HUES48 (cell line): ENCODE results near the gene HPD.

Experiments used
- H3K27ac ChIP-seq: one replicate; pipeline ENCODE4 v1.7.0; 2013; ENCODE audit warnings: low read depth, low read length, inconsistent platforms
- H3K27me3 ChIP-seq: 2 replicates; pipeline ENCODE4 v1.6.1; 2013; ENCODE audit warnings: mild to moderate bottlenecking, low read length; ENCODE audit not compliant: control insufficient read depth, insufficient read depth
- H3K36me3 ChIP-seq: 2 replicates; pipeline ENCODE4 v1.6.1; 2013; ENCODE audit warnings: low read length; ENCODE audit not compliant: control insufficient read depth, insufficient read depth
- H3K4me1 ChIP-seq: 2 replicates; pipeline ENCODE4 v1.6.1; 2013; ENCODE audit warnings: mild to moderate bottlenecking, low read length; ENCODE audit not compliant: control insufficient read depth, insufficient read depth
- H3K4me3 ChIP-seq: 2 replicates; pipeline ENCODE4 v1.5.1; 2013; ENCODE audit warnings: mild to moderate bottlenecking, low read depth, low read length
- H3K9ac ChIP-seq: 2 replicates; pipeline ENCODE4 v1.6.1; 2013; ENCODE audit warnings: mild to moderate bottlenecking, low read depth, low read length, moderate library complexity
- H3K9me3 ChIP-seq: 2 replicates; pipeline ENCODE4 v1.6.1; 2013; ENCODE audit warnings: low read length; ENCODE audit not compliant: control insufficient read depth, insufficient read depth

The HPD gene

GRCh38 chr12:121816925-121817647, 41.6 kb downstream of the HPD start:
- no peak overlapping the region for H3K9ac ChIP-seq

DNA sequence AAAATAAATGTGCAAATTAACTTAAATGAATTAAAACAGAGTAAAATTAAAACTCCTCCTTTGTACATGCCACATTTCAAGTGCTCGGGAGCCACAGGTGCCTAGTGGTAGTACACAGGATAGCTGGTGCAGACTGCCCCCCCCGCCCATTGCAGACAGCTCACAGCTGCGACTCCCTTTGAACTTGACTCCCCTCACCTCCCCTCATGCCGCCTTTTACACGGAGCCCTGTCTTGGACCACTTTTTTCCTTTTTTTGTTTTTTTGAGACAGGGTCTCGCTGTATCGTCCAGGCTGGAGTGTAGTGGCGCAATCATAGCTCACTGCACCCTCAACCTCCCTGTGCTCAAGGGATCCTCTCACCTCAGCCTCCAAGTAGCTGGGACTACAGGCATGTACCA, 43.4 kb downstream of the HPD start:
- Histone ChIP-seq H3K36me3 (peaks cover 65% of the 10 kb centered on the region), H3K27me3 (no peaks in the 10 kb centered on the region), H3K4me1 (peaks cover 13% of the 10 kb centered on the region), H3K9me3 (no peaks in the 10 kb centered on the region), H3K4me3 (no peak overlapping the region), H3K9ac (no peak overlapping the region), H3K27ac (no peak overlapping the region)

More at GRCh38 chr12:121816925-121817647, 41.6 kb downstream of the HPD start:
- H3K4me3 ChIP-seq: no peak overlapping the region
- no peak overlapping the region for H3K27ac ChIP-seq
- H3K36me3 ChIP-seq: peaks cover 68% of the 10 kb centered on the region
- 0 out of 2 replicates have a peak, but pooled peaks cover 3% of the 10 kb centered on the region for H3K4me1 ChIP-seq
- no peaks in the 10 kb centered on the region for H3K9me3 ChIP-seq
- no peaks in the 10 kb centered on the region for H3K27me3 ChIP-seq

GRCh38 chr12:121814429-121815119, 44.1 kb downstream of the HPD start:
- Histone ChIP-seq H3K27ac (no peak overlapping the region), H3K4me1 (peaks cover 13% of the 10 kb centered on the region), H3K27me3 (no peaks in the 10 kb centered on the region), H3K36me3 (peaks cover 65% of the 10 kb centered on the region), H3K9ac (no peak overlapping the region), H3K4me3 (no peak overlapping the region), H3K9me3 (no peaks in the 10 kb centered on the region)

DNA sequence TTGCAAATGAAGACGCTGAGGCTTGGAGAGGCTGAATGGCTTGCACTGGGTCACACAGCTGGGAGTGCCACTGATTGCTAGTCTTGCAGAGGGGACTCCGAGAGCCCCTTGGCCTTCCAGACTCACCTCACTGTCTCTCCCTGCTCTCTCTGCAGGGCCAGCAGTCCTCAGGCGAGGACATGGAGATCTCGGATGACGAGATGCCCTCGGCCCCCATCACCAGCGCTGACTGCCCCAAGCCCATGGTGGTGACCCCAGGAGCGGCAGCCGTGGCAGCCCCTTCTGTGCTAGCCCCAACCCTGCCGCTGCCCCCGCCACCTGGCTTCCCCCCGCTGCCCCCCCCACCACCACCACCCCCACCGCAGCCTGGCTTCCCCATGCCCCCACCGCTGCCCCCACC, 44.7 kb downstream of the HPD start:
- H3K27me3 ChIP-seq: no peaks in the 10 kb centered on the region
- H3K9ac ChIP-seq: no peak overlapping the region
- H3K4me3 ChIP-seq: no peak overlapping the region
- no peak overlapping the region for H3K27ac ChIP-seq
- H3K36me3 ChIP-seq: peaks cover 65% of the 10 kb centered on the region
- peaks cover 13% of the 10 kb centered on the region for H3K4me1 ChIP-seq
- no peaks in the 10 kb centered on the region for H3K9me3 ChIP-seq

DNA sequence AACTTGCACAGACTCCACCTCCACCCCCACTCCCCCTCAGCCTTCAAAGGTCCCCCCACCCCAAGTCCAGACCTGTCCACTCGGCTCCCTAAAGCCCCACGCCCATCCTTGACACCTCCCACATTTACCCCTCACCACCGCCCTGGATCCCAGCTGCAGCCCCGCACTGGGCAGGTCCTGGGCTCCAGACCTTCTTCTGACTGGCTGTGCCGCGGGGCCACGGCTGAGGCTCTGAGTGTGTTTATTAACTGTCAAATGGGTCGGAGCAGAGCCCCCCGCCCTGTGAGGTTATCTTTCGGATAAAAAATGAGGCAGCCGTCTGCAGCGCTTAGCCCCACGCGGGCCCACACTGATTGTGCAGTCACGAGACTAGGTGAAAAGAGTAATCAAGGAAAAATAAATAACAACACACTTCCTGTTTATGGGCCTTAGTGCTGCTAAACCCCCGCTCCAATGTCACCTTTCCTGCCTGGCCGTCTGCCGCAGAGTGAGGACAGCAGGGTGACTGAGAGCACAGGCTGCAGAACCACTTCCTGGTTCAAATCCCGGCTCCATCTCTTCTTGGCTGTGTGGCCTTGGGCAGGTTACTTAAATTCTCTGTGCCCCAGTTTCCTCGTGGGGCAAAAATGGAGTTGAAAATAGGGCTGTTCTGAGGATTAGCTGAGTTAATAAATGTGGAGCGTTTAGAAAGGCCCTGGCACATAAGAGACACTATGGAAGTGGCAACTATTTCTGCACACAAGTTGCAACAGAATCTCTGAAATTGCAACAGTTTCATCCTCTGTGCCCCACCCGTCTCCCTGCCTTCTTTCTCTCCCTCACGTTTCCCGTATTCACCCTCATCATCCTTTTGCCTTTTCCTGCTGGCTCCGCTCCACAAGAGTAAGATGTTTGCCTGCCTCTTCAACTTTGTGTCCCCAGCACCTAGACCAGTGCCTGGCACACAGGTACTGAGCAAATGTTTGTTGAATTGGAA, 45.5 kb downstream of the HPD start:
- H3K36me3 ChIP-seq: peaks cover 71% of the 10 kb centered on the region
- H3K9ac ChIP-seq: no peak overlapping the region
- H3K9me3 ChIP-seq: no peaks in the 10 kb centered on the region
- no peak overlapping the region for H3K27ac ChIP-seq
- peak overlapping the region; percentile 96 for H3K4me3 ChIP-seq
- peaks cover 13% of the 10 kb centered on the region for H3K4me1 ChIP-seq
- no peaks in the 10 kb centered on the region for H3K27me3 ChIP-seq

GRCh38 chr12:121812320-121812871, 46.3 kb downstream of the HPD start:
- Histone ChIP-seq H3K27me3 (no peaks in the 10 kb centered on the region), H3K9me3 (no peaks in the 10 kb centered on the region), H3K27ac (peak overlapping the region; percentile 85), H3K4me3 (peak overlapping the region; percentile 96), H3K36me3 (peaks cover 70% of the 10 kb centered on the region), H3K9ac (peak overlapping the region; percentile 51; the same call in 1 of the 2 replicates), H3K4me1 (peaks cover 15% of the 10 kb centered on the region)

DNA sequence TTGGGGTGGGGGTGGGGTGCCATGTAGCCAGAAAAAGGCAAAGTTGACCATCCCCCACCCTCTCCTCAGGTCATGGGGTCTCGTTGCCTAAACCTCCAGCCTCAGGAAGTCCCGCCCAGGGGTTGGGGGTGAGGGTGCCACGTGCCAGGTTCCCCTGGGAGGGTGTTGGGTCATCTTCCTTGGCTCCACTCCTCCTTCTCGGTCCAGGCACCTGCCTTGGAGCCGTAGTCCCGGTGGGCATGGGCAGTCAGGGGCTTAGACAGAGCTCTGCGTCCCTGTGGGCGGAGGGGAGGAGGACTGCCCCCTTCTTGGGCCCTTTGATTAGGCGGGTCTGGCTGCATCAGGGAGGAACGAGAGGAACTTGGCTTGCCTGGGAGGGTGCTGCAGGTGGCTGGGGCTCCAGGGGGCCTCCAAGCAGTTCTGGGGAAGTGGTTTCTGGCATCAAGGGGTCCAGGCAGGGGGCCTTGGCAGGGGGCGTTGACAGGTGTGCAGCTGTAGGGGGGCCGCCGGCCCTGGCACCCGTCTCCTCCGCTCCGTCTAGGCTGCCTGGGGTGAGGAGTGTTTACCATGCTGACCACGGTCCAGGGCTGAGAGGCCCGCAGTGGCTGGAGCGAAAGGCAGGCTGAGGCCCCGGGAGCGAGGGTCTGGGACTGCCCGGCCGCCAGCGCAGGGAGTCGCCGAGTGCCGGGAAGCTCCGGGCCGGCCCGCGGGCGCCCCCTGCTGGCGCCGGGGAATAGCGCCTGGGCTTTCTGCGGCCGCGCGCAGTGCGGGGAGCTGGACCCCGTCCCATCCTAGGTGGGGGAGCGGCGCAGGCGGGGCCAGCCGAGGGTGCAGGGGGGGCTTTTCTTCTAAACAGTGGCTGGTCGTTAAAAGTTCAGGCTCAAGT, 47.0 kb downstream of the HPD start:
- Histone ChIP-seq H3K4me3 (peak overlapping the region; percentile 96), H3K27ac (peak overlapping the region; percentile 85), H3K4me1 (peaks cover 22% of the 10 kb centered on the region), H3K27me3 (no peaks in the 10 kb centered on the region), H3K36me3 (peaks cover 68% of the 10 kb centered on the region), H3K9ac (peak overlapping the region; percentile 57; the same call in 1 of the 2 replicates), H3K9me3 (no peaks in the 10 kb centered on the region)

- no peak overlapping the region for H3K9ac ChIP-seq
- peaks cover 66% of the 10 kb centered on the region for H3K36me3 ChIP-seq
- H3K4me3 ChIP-seq: peak overlapping the region; percentile 96
- peaks cover 28% of the 10 kb centered on the region for H3K4me1 ChIP-seq
- peak overlapping the region; percentile 85 for H3K27ac ChIP-seq
- no peaks in the 10 kb centered on the region for H3K27me3 ChIP-seq
- no peaks in the 10 kb centered on the region for H3K9me3 ChIP-seq
Measured at GRCh38 chr12:121810833-121811433, 47.7 kb downstream of the HPD start.

DNA sequence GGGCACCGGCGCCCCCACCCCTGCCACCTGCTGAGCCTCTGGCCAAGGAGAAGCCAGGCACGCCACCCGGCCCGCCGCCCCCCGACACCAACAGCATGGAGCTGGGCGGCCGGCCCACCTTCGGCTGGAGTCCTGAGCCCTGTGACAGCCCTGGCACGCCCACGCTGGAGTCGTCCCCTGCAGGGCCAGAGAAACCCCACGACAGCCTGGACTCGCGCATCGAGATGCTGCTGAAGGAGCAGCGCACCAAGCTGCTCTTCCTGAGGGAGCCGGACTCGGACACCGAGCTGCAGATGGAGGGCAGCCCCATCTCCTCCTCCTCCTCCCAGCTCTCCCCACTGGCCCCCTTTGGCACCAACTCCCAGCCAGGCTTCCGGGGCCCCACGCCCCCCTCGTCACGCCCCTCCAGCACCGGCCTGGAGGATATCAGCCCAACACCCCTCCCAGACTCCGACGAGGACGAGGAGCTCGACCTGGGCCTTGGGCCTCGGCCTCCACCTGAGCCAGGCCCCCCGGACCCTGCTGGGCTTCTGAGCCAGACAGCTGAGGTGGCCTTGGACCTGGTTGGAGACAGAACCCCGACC, 48.3 kb downstream of the HPD start:
- Histone ChIP-seq H3K4me1 (peaks cover 31% of the 10 kb centered on the region), H3K9ac (no peak overlapping the region), H3K27me3 (no peaks in the 10 kb centered on the region), H3K27ac (no peak overlapping the region), H3K9me3 (no peaks in the 10 kb centered on the region), H3K4me3 (0 out of 2 replicates have a peak overlapping the region, but pooled peaks have one; percentile 96), H3K36me3 (peaks cover 64% of the 10 kb centered on the region)
